ENCODE data around the gene MELK. TPM values are rescaled to one million over a fixed set of nuclear protein-coding genes. Genes with fewer than 3 reads are reported as not detected.

Gene MELK
- polyA plus RNA-seq, 1 experiment: 14.7 TPM

GRCh38 chr9:36665921-36666431, 93.3 kb downstream of the MELK start:
- ChIA-PET POLR2A (no interaction called here), CTCF (interaction anchor here (0.7 to 1.0 kb wide), 3 partner anchors 9 to 141 kb away, joined by 3 read pairs; no protein-coding TSS in a partner anchor)
- Histone ChIP-seq H3K27me3 (ENCODE audit: control insufficient read depth, insufficient read depth, low read length) (no peaks in the 10 kb centered on the region), H3K4me3 (ENCODE audit: low read depth, low read length) (no peak overlapping the region), H3K36me3 (ENCODE audit: control insufficient read depth, insufficient read depth, low read length) (peaks cover 3% of the 10 kb centered on the region; the same call in 1 of the 2 replicates)
- no peak for DNase-seq (ENCODE audit: low read depth)
- TF ChIP-seq CTCF (IDR thresholded peaks at IDR 0.05; ENCODE audit: insufficient read depth, low read depth, low read length): no peak

- Histone ChIP-seq H3K4me3 (ENCODE audit: low read depth, low read length) (no peak overlapping the region), H3K27me3 (ENCODE audit: control insufficient read depth, insufficient read depth, low read length) (no peaks in the 10 kb centered on the region), H3K36me3 (ENCODE audit: control insufficient read depth, insufficient read depth, low read length) (peaks cover 3% of the 10 kb centered on the region; the same call in 1 of the 2 replicates)
- ChIA-PET CTCF (interaction anchor here (1.4 kb wide), 2 partner anchors 12 to 74 kb away, joined by 3 read pairs; no protein-coding TSS in a partner anchor), POLR2A (no interaction called here)
- TF ChIP-seq CTCF (IDR thresholded peaks at IDR 0.05; ENCODE audit: insufficient read depth, low read depth, low read length): no peak
- DNase-seq (ENCODE audit: low read depth): no peak
These were observed 98.9 kb downstream of the MELK start for GRCh38 chr9:36671561-36671960.

- H3K4me3 ChIP-seq (ENCODE audit: low read depth, low read length): no peak overlapping the region
- ChIA-PET POLR2A (no interaction called here), CTCF (interaction anchor here (1.4 kb wide), 1 partner anchor 11 kb away, joined by 3 read pairs; no protein-coding TSS in a partner anchor)
- DNase-seq (ENCODE audit: low read depth): no peak
- no peaks in the 10 kb centered on the region for H3K27me3 ChIP-seq (ENCODE audit: control insufficient read depth, insufficient read depth, low read length)
- H3K36me3 ChIP-seq (ENCODE audit: control insufficient read depth, insufficient read depth, low read length): no peaks in the 10 kb centered on the region
- TF ChIP-seq CTCF (IDR thresholded peaks at IDR 0.05; ENCODE audit: insufficient read depth, low read depth, low read length): no peak
These were observed 103.4 kb downstream of the MELK start for GRCh38 chr9:36676091-36676490.

- TF ChIP-seq CTCF (IDR thresholded peaks at IDR 0.05; ENCODE audit: insufficient read depth, low read depth, low read length): no peak
- CTCF ChIA-PET: interaction anchor here (0.8 to 1.6 kb wide), 4 partner anchors 10 to 17 kb away, joined by 3 to 7 read pairs (median 4); no protein-coding TSS in a partner anchor
- no peaks in the 10 kb centered on the region for H3K36me3 ChIP-seq (ENCODE audit: control insufficient read depth, insufficient read depth, low read length)
- H3K27me3 ChIP-seq (ENCODE audit: control insufficient read depth, insufficient read depth, low read length): no peaks in the 10 kb centered on the region
- no peak for DNase-seq (ENCODE audit: low read depth)
- no peak overlapping the region for H3K4me3 ChIP-seq (ENCODE audit: low read depth, low read length)
- POLR2A ChIA-PET: no interaction called here
These were observed 104.2 kb downstream of the MELK start for GRCh38 chr9:36676778-36677485.

GRCh38 chr9:36677611-36678010, 104.9 kb downstream of the MELK start:
- ChIA-PET POLR2A (no interaction called here), CTCF (interaction anchor here (0.8 to 1.6 kb wide), 3 partner anchors 10 to 18 kb away, joined by 3 to 7 read pairs (median 4); no protein-coding TSS in a partner anchor)
- Histone ChIP-seq H3K27me3 (ENCODE audit: control insufficient read depth, insufficient read depth, low read length) (no peaks in the 10 kb centered on the region), H3K4me3 (ENCODE audit: low read depth, low read length) (no peak overlapping the region), H3K36me3 (ENCODE audit: control insufficient read depth, insufficient read depth, low read length) (no peaks in the 10 kb centered on the region)
- TF ChIP-seq CTCF (IDR thresholded peaks at IDR 0.05; ENCODE audit: insufficient read depth, low read depth, low read length): no peak
- no peak for DNase-seq (ENCODE audit: low read depth)

Measured in BJ (cell line).